Naive thymus-derived CD8-positive, alpha-beta T cell (primary cell): ENCODE measurements around the gene KRT85. TPM values are rescaled to one million over a fixed set of nuclear protein-coding genes. Genes with fewer than 3 reads are reported as not detected.

Source experiments
- ATAC-seq, 2 donors: fragments of 150-1000 bp; cut with Tn5 transposase in 1 of 2; sonication (Bioruptor Pico), chemical (Tn5 transposase) in 1 of 2; 1 replicate in 1 of 2; 2 replicates in 1 of 2; pipeline ENCODE4 v1.10.0; 2021; ENCODE audit warnings: mild to moderate bottlenecking in 2 of 2, moderate library complexity in 2 of 2
- POLR2A ChIA-PET: fragments of 350-600 bp; sonication (Branson Sonifier 250); formaldehyde crosslinking; loops from one replicate; lab custom pipeline; 2021; ENCODE audit warnings: antibody characterized with exemption; lab: Charles Lee
- DNase-seq, 10 donors: peaks; one replicate each; pipeline versions ENCODE4 v3.0.0 to v3.0.0-alpha.2; 2020 to 2022
- H3K27ac Mint-ChIP-seq, 10 donors: one replicate each; pipeline ENCODE4 v1.8.0; 2020 to 2022; ENCODE audit warnings: mild to moderate bottlenecking in 10 of 10, mixed read lengths in 10 of 10, moderate library complexity in 4 of 10, inconsistent platforms in 1 of 10
- H3K27me3 Mint-ChIP-seq, 5 donors: one replicate each; pipeline ENCODE4 v1.8.0; 2021 to 2022; ENCODE audit warnings: mixed read lengths in 5 of 5
- H3K36me3 Mint-ChIP-seq, 3 donors: one replicate each; pipeline ENCODE4 v1.8.0; 2020 to 2022; ENCODE audit warnings: mixed read lengths in 3 of 3, mild to moderate bottlenecking in 2 of 3, inconsistent platforms in 1 of 3
- H3K4me1 Mint-ChIP-seq, 4 donors: one replicate each; pipeline ENCODE4 v1.8.0; 2021 to 2022; ENCODE audit warnings: mixed read lengths in 4 of 4
- H3K4me3 Mint-ChIP-seq, 10 donors: one replicate each; pipeline ENCODE4 v1.8.0; 2020 to 2022; ENCODE audit warnings: mild to moderate bottlenecking in 10 of 10, mixed read lengths in 10 of 10, moderate library complexity in 6 of 10, inconsistent platforms in 1 of 10
- H3K9me3 Mint-ChIP-seq, 9 donors: one replicate each; pipeline ENCODE4 v1.8.0; 2020 to 2022; ENCODE audit warnings: mixed read lengths in 9 of 9, mild to moderate bottlenecking in 3 of 9, inconsistent platforms in 1 of 9, moderate library complexity in 1 of 9
- polyA plus RNA-seq, 3 donors: library from polyadenylated mRNA; unstranded; fragments of 300-500 nt; fragmentation: Illumina TruSeq; gene quantifications; one replicate each; pipeline ENCODE4 v1.2.3, GENCODE V29; 2021
- total RNA-seq, 8 experiments: library from RNA in 2 of 8; stranded (reverse) in 2 of 8; gene quantifications; one replicate each; pipeline ENCODE4 v1.2.3 and lab custom pipeline; 2021 to 2026

Gene KRT85
- total and polyA plus RNA-seq, 5 experiments from 2014 or later: not detected

- Mint-ChIP-seq H3K27me3 (peaks cover 0 to 15% (median 6%) of the 10 kb centered on the region in 5 donors), H3K9me3 (no peaks in the 10 kb centered on the region), H3K4me1 (no peaks in the 10 kb centered on the region), H3K4me3 (no peak overlapping the region), H3K27ac (no peak overlapping the region), H3K36me3 (no peaks in the 10 kb centered on the region)
- no peak for DNase-seq
- POLR2A ChIA-PET: no interaction called here
- ATAC-seq: no peak
These were observed 23.7 kb upstream of the KRT85 start for GRCh38 chr12:52390739-52391617.

- Mint-ChIP-seq H3K27me3 (peaks cover 0 to 15% (median 6%) of the 10 kb centered on the region in 5 donors), H3K4me1 (no peaks in the 10 kb centered on the region), H3K4me3 (no peak overlapping the region), H3K27ac (peak overlapping the region in 1 of 10 donors; percentile 31), H3K9me3 (no peaks in the 10 kb centered on the region), H3K36me3 (no peaks in the 10 kb centered on the region)
- DNase-seq (no peak), ATAC-seq (no peak)
- POLR2A ChIA-PET: no interaction called here
These were observed 22.3 kb upstream of the KRT85 start for GRCh38 chr12:52389313-52390207.

GRCh38 chr12:52387859-52388258, 20.6 kb upstream of the KRT85 start:
- H3K27ac Mint-ChIP-seq: no peak overlapping the region
- peaks cover 5 to 12% (median 8%) of the 10 kb centered on the region in 4 donors for H3K4me1 Mint-ChIP-seq
- POLR2A ChIA-PET: no interaction called here
- H3K9me3 Mint-ChIP-seq: no peaks in the 10 kb centered on the region
- DNase-seq: no peak
- H3K4me3 Mint-ChIP-seq: no peak overlapping the region
- H3K36me3 Mint-ChIP-seq: no peaks in the 10 kb centered on the region
- peaks cover 0 to 15% (median 4%) of the 10 kb centered on the region in 5 donors for H3K27me3 Mint-ChIP-seq
- ATAC-seq: no peak

- DNase-seq (no peak), ATAC-seq (no peak)
- H3K4me3 Mint-ChIP-seq: no peak within 1 kb of the TSS
- no peaks in the 10 kb centered on the region for H3K36me3 Mint-ChIP-seq
- no peak within 1 kb of the TSS for H3K27ac Mint-ChIP-seq
- POLR2A ChIA-PET: no interaction called here
- H3K4me1 Mint-ChIP-seq: peaks cover 10 to 22% (median 17%) of the 10 kb centered on the region in 4 donors
- no peaks in the 10 kb centered on the region for H3K9me3 Mint-ChIP-seq
- H3K27me3 Mint-ChIP-seq: peaks cover 0 to 11% (median 4%) of the 10 kb centered on the region in 5 donors
These were observed 18.0 kb upstream of the KRT85 start, which contains the start of gene KRT84 for GRCh38 chr12:52385226-52385702. Gene KRT84 (minus strand): TSS chr12:52385652. CDS start chr12:52385585, 67 bp downstream.

- Mint-ChIP-seq H3K4me3 (peak overlapping the region in 5 of 10 donors; percentile 5 to 50 (median 28)), H3K27me3 (peaks cover 0 to 7% (median 2%) of the 10 kb centered on the region in 5 donors), H3K4me1 (peaks cover 12 to 22% (median 17%) of the 10 kb centered on the region in 4 donors), H3K36me3 (no peaks in the 10 kb centered on the region), H3K27ac (peak overlapping the region in 1 of 10 donors; percentile 79), H3K9me3 (no peaks in the 10 kb centered on the region)
- ATAC-seq: peak; percentile 23 to 28
- POLR2A ChIA-PET: interaction anchor here (0.8 kb wide), 1 partner anchor 9 kb away, joined by 4 read pairs; no protein-coding TSS in a partner anchor
- DNase-seq: no peak
These were observed 16.1 kb upstream of the KRT85 start for GRCh38 chr12:52383331-52383730.

- peaks cover 12 to 22% (median 17%) of the 10 kb centered on the region in 4 donors for H3K4me1 Mint-ChIP-seq
- no peaks in the 10 kb centered on the region for H3K9me3 Mint-ChIP-seq
- H3K27me3 Mint-ChIP-seq: peaks cover 0 to 7% (median 2%) of the 10 kb centered on the region in 5 donors
- ATAC-seq (peak; percentile 67 to 84), DNase-seq (peak in 2 of 10 donors; percentile 26 to 28)
- POLR2A ChIA-PET: no interaction called here
- no peaks in the 10 kb centered on the region for H3K36me3 Mint-ChIP-seq
- H3K27ac Mint-ChIP-seq: peak overlapping the region in 4 of 10 donors; percentile 13 to 79 (median 24)
- H3K4me3 Mint-ChIP-seq: peak overlapping the region in 7 of 10 donors; percentile 5 to 50 (median 22)
These were observed 15.6 kb upstream of the KRT85 start for GRCh38 chr12:52382854-52383253.

- DNase-seq (no peak), ATAC-seq (no peak)
- Mint-ChIP-seq H3K27me3 (peaks cover 4 to 17% (median 11%) of the 10 kb centered on the region in 5 donors), H3K4me3 (no peak overlapping the region), H3K9me3 (no peaks in the 10 kb centered on the region), H3K4me1 (peaks cover 12 to 22% (median 17%) of the 10 kb centered on the region in 4 donors), H3K27ac (peak overlapping the region in 2 of 10 donors; percentile 32 to 74), H3K36me3 (no peaks in the 10 kb centered on the region)
- POLR2A ChIA-PET: no interaction called here
These were observed 13.9 kb upstream of the KRT85 start for GRCh38 chr12:52381206-52381605.

- peaks cover 4 to 18% (median 11%) of the 10 kb centered on the region in 5 donors for H3K27me3 Mint-ChIP-seq
- DNase-seq (no peak), ATAC-seq (no peak)
- H3K4me3 Mint-ChIP-seq: no peak overlapping the region
- no peaks in the 10 kb centered on the region for H3K9me3 Mint-ChIP-seq
- H3K27ac Mint-ChIP-seq: no peak overlapping the region
- H3K4me1 Mint-ChIP-seq: peaks cover 12 to 22% (median 17%) of the 10 kb centered on the region in 4 donors
- H3K36me3 Mint-ChIP-seq: no peaks in the 10 kb centered on the region
- POLR2A ChIA-PET: no interaction called here
These were observed 13.0 kb upstream of the KRT85 start for GRCh38 chr12:52380271-52380694.

GRCh38 chr12:52379536-52379935, 12.3 kb upstream of the KRT85 start:
- peaks cover 12 to 22% (median 17%) of the 10 kb centered on the region in 4 donors for H3K4me1 Mint-ChIP-seq
- H3K27ac Mint-ChIP-seq: no peak overlapping the region
- no peaks in the 10 kb centered on the region for H3K36me3 Mint-ChIP-seq
- POLR2A ChIA-PET: no interaction called here
- no peaks in the 10 kb centered on the region for H3K9me3 Mint-ChIP-seq
- peaks cover 4 to 18% (median 11%) of the 10 kb centered on the region in 5 donors for H3K27me3 Mint-ChIP-seq
- no peak overlapping the region for H3K4me3 Mint-ChIP-seq
- no peak for ATAC-seq
- DNase-seq: no peak

- ATAC-seq: no peak
- Mint-ChIP-seq H3K36me3 (no peaks in the 10 kb centered on the region), H3K4me3 (no peak overlapping the region), H3K27ac (no peak overlapping the region), H3K4me1 (peaks cover 8 to 15% (median 10%) of the 10 kb centered on the region in 4 donors), H3K9me3 (peaks cover 0 to 7% (median 0%) of the 10 kb centered on the region in 9 donors), H3K27me3 (peaks cover 4 to 18% (median 11%) of the 10 kb centered on the region in 5 donors)
- DNase-seq: no peak
- POLR2A ChIA-PET: no interaction called here
These were observed 10.8 kb upstream of the KRT85 start for GRCh38 chr12:52378091-52378490.

- ATAC-seq: no peak
- Mint-ChIP-seq H3K27ac (no peak overlapping the region), H3K27me3 (peaks cover 4 to 20% (median 11%) of the 10 kb centered on the region in 5 donors), H3K9me3 (peaks cover 0 to 7% (median 0%) of the 10 kb centered on the region in 9 donors), H3K4me1 (peaks cover under 1 to 7% (median 3%) of the 10 kb centered on the region in 4 donors), H3K36me3 (no peaks in the 10 kb centered on the region), H3K4me3 (no peak overlapping the region)
- no peak for DNase-seq
- POLR2A ChIA-PET: no interaction called here
These were observed 10.0 kb upstream of the KRT85 start for GRCh38 chr12:52377266-52377665.
